Measurements from ENCODE around the gene CDO1. TPM values are rescaled to one million over a fixed set of nuclear protein-coding genes. Genes with fewer than 3 reads are reported as not detected.

The CDO1 gene
- total RNA-seq, 1 donor from 2014 or later: 6.8 TPM

DNA sequence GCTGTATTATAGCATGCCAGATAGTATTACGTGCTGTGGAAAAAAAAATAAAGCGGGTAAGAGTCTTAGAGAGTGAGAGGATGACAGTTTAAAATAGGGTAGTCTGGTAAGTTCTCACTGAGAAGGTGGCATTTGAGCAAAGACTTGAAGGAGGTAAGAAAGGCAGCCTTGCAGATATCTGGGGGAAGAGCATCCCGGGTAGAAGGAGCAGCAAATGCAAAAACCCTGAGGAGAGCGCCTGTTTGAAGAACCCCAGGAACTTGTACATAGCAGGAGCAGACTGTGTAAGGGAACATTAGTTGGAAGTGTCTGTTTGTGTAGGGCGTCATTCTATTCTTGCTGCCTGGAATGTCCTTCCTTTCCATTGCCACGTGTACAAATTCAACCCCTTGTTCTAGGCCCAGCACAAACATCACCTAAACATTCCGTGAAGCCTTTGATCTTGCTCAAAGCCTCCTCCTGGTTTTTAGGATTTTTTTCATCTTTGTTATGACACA lies 27.9 kb upstream of the CDO1 start:
- TF ChIP-seq, protein P1, sequence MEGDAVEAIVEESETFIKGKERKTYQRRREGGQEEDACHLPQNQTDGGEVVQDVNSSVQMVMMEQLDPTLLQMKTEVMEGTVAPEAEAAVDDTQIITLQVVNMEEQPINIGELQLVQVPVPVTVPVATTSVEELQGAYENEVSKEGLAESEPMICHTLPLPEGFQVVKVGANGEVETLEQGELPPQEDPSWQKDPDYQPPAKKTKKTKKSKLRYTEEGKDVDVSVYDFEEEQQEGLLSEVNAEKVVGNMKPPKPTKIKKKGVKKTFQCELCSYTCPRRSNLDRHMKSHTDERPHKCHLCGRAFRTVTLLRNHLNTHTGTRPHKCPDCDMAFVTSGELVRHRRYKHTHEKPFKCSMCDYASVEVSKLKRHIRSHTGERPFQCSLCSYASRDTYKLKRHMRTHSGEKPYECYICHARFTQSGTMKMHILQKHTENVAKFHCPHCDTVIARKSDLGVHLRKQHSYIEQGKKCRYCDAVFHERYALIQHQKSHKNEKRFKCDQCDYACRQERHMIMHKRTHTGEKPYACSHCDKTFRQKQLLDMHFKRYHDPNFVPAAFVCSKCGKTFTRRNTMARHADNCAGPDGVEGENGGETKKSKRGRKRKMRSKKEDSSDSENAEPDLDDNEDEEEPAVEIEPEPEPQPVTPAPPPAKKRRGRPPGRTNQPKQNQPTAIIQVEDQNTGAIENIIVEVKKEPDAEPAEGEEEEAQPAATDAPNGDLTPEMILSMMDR (IDR thresholded peaks at IDR 0.05; ENCODE audit: borderline replicate concordance): no peak
- peak overlapping the region; percentile 97 for H3K27ac ChIP-seq (replicated peaks)
- intact Hi-C loops (cut with micrococcal nuclease): no loop called here
- H3K36me3 ChIP-seq: no peaks in the 10 kb centered on the region
- DNase-seq: no peak
- no peaks in the 10 kb centered on the region for H3K9me3 ChIP-seq (replicated peaks)
- H3K4me1 ChIP-seq: peaks cover 81% of the 10 kb centered on the region
- peak overlapping the region; percentile 89 for H3K4me3 ChIP-seq
- no peaks in the 10 kb centered on the region for H3K27me3 ChIP-seq (ENCODE audit: low read depth)

DNA sequence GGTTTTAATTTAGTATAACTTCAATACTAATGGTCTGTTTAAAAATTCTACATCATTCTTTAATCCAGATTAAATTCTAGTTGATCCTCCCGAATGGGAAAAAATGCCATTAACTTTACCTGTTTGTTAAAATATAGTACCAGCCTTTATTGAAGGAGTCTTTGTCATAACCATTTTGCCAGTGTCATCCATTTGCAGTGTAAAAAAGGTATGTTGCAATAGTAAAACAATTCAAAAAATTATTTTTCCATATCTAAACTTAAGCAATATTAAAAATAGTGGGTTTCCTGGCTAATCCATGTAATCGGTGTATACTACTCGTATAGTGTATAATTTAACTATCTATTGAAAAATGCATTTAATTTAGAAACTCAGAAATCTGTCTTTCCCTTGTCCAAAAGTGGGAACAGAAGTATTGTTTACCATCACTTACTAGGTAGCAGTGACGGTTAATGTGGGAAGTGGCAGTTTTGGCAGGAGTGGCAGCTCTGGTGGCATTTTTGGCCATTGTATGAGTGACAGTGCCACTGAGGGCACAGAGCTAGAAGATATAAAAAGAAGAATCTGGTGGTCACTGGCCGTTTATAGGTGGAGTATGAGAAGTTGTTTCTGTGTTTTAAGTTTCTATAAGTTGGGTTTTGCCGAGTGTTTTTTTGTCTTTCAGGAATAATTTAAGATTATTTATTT lies 27.1 kb upstream of the CDO1 start:
- Histone ChIP-seq H3K36me3 (no peaks in the 10 kb centered on the region), H3K4me1 (peaks cover 81% of the 10 kb centered on the region), H3K9me3 (replicated peaks) (no peaks in the 10 kb centered on the region), H3K4me3 (peak overlapping the region; percentile 89), H3K27me3 (ENCODE audit: low read depth) (no peaks in the 10 kb centered on the region), H3K27ac (replicated peaks) (peak overlapping the region; percentile 97)
- TF ChIP-seq, protein P1 (IDR thresholded peaks at IDR 0.05; ENCODE audit: borderline replicate concordance): no peak
- intact Hi-C loops (cut with micrococcal nuclease): no loop called here
- no peak for DNase-seq

DNA sequence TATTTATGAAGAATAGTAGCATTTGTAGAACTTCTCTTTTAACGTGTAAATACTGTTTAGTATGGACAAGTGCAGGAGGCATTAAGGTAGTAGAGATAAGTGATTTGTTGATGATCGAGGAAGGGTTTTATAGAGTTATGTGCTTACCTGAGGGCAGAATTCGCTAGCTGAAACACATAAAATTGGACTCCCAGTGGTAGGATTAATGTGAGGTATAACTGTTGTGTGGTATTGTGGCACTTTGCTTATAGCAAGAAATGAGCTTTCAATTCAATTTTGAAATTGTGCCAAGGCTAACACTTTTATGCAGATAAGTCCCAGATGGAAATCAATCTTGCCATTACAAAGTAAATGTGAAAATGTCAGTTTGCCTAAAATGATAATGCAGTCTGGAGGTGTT lies 26.5 kb upstream of the CDO1 start:
- TF ChIP-seq, protein P1 (IDR thresholded peaks at IDR 0.05; ENCODE audit: borderline replicate concordance): no peak
- H3K27ac ChIP-seq (replicated peaks): peak overlapping the region; percentile 97
- DNase-seq: no peak
- intact Hi-C loops (cut with micrococcal nuclease): no loop called here
- no peaks in the 10 kb centered on the region for H3K27me3 ChIP-seq (ENCODE audit: low read depth)
- no peaks in the 10 kb centered on the region for H3K36me3 ChIP-seq
- H3K4me1 ChIP-seq: peaks cover 85% of the 10 kb centered on the region
- no peaks in the 10 kb centered on the region for H3K9me3 ChIP-seq (replicated peaks)
- peak overlapping the region; percentile 89 for H3K4me3 ChIP-seq

GRCh38 chr5:115842089-115842935 lies 25.9 kb upstream of the CDO1 start:
- peak overlapping the region; percentile 89 for H3K4me3 ChIP-seq
- no peaks in the 10 kb centered on the region for H3K9me3 ChIP-seq (replicated peaks)
- no peak for DNase-seq
- peak overlapping the region; percentile 97 for H3K27ac ChIP-seq (replicated peaks)
- peaks cover 2% of the 10 kb centered on the region for H3K36me3 ChIP-seq
- H3K27me3 ChIP-seq (ENCODE audit: low read depth): no peaks in the 10 kb centered on the region
- peaks cover 85% of the 10 kb centered on the region for H3K4me1 ChIP-seq
- TF ChIP-seq, protein P1 (IDR thresholded peaks at IDR 0.05; ENCODE audit: borderline replicate concordance): peak; percentile 41
- intact Hi-C loops (cut with micrococcal nuclease): no loop called here

DNA sequence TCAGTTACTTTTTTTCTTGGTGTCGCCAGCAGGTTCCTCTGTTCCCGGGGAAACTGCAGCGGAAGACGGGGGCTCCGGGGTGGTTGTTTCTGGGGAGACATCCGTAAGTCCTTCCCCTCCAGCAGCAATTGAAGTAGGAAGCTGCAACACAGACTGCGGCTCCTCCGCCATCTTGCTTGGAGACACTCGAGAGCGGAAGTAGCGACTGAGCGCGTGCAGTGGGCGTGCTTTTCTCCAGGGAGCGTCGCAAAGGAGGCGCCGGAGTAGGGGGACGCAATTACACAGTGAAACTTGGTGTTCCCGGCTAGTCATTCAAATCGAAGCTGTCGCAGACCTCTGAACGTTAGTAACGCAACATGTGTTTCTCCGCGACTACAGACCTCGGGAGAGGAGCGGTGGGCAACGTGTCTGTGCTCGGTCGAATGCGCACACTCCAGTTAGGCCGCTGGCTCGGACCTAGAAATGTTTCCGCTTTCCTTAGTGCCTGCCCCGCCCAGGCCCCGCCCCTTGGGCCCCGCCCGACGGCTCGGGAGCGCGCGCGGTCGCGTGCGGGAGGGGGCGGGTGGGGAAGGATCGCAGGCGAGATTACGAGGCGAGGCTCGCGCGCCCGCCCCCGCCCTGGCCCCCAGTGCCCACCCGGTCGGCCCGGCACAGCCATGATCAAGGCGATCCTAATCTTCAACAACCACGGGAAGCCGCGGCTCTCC lies 25.1 kb upstream of the CDO1 start, which contains the start of the genes AP3S1 and ATG12:
AP3S1 (plus strand) TSS at position 554 of the 707 bp plus-strand sequence; CDS start at position 657, 103 bp downstream.
ATG12 (minus strand) TSS at position 184 of the 707 bp plus-strand sequence; CDS start at position 171, 13 bp downstream.
- H3K4me3 ChIP-seq: peak within 1 kb of the TSS; percentile 89
- H3K4me1 ChIP-seq: peaks cover 79% of the 10 kb centered on the region
- peaks cover 10% of the 10 kb centered on the region for H3K36me3 ChIP-seq
- H3K27ac ChIP-seq (replicated peaks): peak within 1 kb of the TSS; percentile 97
- intact Hi-C loops (cut with micrococcal nuclease): no loop called here
- no peaks in the 10 kb centered on the region for H3K27me3 ChIP-seq (ENCODE audit: low read depth)
- TF ChIP-seq, protein P1 (IDR thresholded peaks at IDR 0.05; ENCODE audit: borderline replicate concordance): no peak
- H3K9me3 ChIP-seq (replicated peaks): no peaks in the 10 kb centered on the region
- peak; percentile 90 for DNase-seq
